H1 (cell line): Measurements from ENCODE around the gene MR1. TPM values are rescaled to one million over a fixed set of nuclear protein-coding genes. Genes with fewer than 3 reads are reported as not detected.

Source experiments
- CHD1 ChIP-seq: IDR thresholded peaks from 2 replicates; pipeline ENCODE4 v1.6.1; 2012; ENCODE audit warnings: low read depth, low read length, improper control_type of control experiment
- JUND ChIP-seq: IDR thresholded peaks from 2 replicates; pipeline ENCODE4 v1.6.1; 2011; ENCODE audit warnings: mild to moderate bottlenecking, improper control_type of control experiment, low read length
- polyA plus RNA-seq, 7 experiments: library from polyadenylated mRNA; depleted of rRNA in 3 of 7; stranded (reverse) in 5 of 7; unstranded in 2 of 7; fragments of >200 nt in 5 of 7; fragments of 200-250 nt in 2 of 7; gene quantifications; 1 replicate in 5 of 7; 2 replicates in 1 of 7; 4 replicates in 1 of 7; pipeline versions ENCODE4 v1.2.1 to v1.2.3, GENCODE V29; 2011 to 2013; ENCODE audit warnings: missing spikeins in 2 of 7, mixed read lengths in 2 of 7
- total RNA-seq: library from RNA; stranded (reverse); fragmentation: NEBNext Ultra II Directional; extraction: Animal tissue kit (Norgen Biotek cat#: 25700); gene quantifications from 2 replicates; pipeline ENCODE4 v1.2.1, GENCODE V29; 2021

MR1 gene
- total and polyA plus RNA-seq, 2 of the 8 experiments (the other 6 are each of a cell fraction or from before 2014, with no cell fraction given) = 0.09 TPM; not detected in 1

GRCh38 chr1:181081395-181081794, 47.6 kb downstream of the MR1 start (continued):
- TF ChIP-seq JUND (no peak), CHD1 (no peak)
